Measurements from ENCODE around the gene NUP93. TPM values are rescaled to one million over a fixed set of nuclear protein-coding genes. Genes with fewer than 3 reads are reported as not detected.

NUP93 gene
- total RNA-seq, 1 experiment from 2014 or later = 144 TPM

GRCh38 chr16:56879276-56879675 is 149.3 kb downstream of the NUP93 start (continued):
- TF ChIP-seq YY1 (IDR thresholded peaks at IDR 0.05; ENCODE audit: extremely low read depth, insufficient replicate concordance, low read depth, low read length) (no peak), FOSL1 (IDR thresholded peaks at IDR 0.05; ENCODE audit: low read depth) (no peak), EZH2phosphoT487 (IDR thresholded peaks at IDR 0.05; ENCODE audit: borderline replicate concordance) (no peak), CTCF (IDR thresholded peaks at IDR 0.05 in 2 of 3, conservative IDR thresholded peaks at IDR 0.05 in 1 of 3; ENCODE audit: borderline replicate concordance in 1 of 3, insufficient read depth in 1 of 3, low read depth in 2 of 3, low read length in 2 of 3) (no peak), RAD21 (IDR thresholded peaks at IDR 0.05; ENCODE audit: low read depth) (no peak), MAX (IDR thresholded peaks at IDR 0.05) (no peak), SIN3A (IDR thresholded peaks at IDR 0.05; ENCODE audit: low read depth) (no peak), EZH2 (IDR thresholded peaks at IDR 0.05) (no peak), ATF3 (IDR thresholded peaks at IDR 0.05) (no peak), CEBPB (IDR thresholded peaks at IDR 0.05; ENCODE audit: low read depth) (no peak)

GRCh38 chr16:56880176-56880575 is 150.2 kb downstream of the NUP93 start:
- intact Hi-C loops (cut with micrococcal nuclease) = no loop called here
- H3K27ac ChIP-seq (ENCODE audit: low read depth, low read length) = no peak overlapping the region
- no TSS peak for BruUV-seq (replicated peaks)
- no peaks in the 10 kb centered on the region for H3K36me3 ChIP-seq (ENCODE audit: control insufficient read depth in 1 of 2, insufficient read depth in 2 of 2, low read length in 2 of 2)
- DNase-seq (ENCODE audit: low read depth, low spot score) (no peak), ATAC-seq (no peak)
- TF ChIP-seq EZH2 (IDR thresholded peaks at IDR 0.05) (no peak), POLR2A (IDR thresholded peaks at IDR 0.05; ENCODE audit: borderline replicate concordance, extremely low read depth, insufficient read depth, insufficient read length) (no peak), TCF7L2 (IDR thresholded peaks at IDR 0.05; ENCODE audit: borderline replicate concordance, extremely low read depth, insufficient read depth, insufficient read length) (no peak), CTCF (IDR thresholded peaks at IDR 0.05 in 2 of 3, conservative IDR thresholded peaks at IDR 0.05 in 1 of 3; ENCODE audit: borderline replicate concordance in 1 of 3, insufficient read depth in 1 of 3, low read depth in 2 of 3, low read length in 2 of 3) (no peak), EZH2phosphoT487 (IDR thresholded peaks at IDR 0.05; ENCODE audit: borderline replicate concordance) (no peak), ATF3 (IDR thresholded peaks at IDR 0.05) (no peak), MAX (IDR thresholded peaks at IDR 0.05) (no peak), ELF1 (IDR thresholded peaks at IDR 0.05; ENCODE audit: borderline replicate concordance, low read depth) (no peak), YY1 (IDR thresholded peaks at IDR 0.05; ENCODE audit: extremely low read depth, insufficient replicate concordance, low read depth, low read length) (no peak), JUND (IDR thresholded peaks at IDR 0.05) (no peak), RAD21 (IDR thresholded peaks at IDR 0.05; ENCODE audit: low read depth) (no peak), SRF (IDR thresholded peaks at IDR 0.05; ENCODE audit: low read depth) (no peak), FOSL1 (IDR thresholded peaks at IDR 0.05; ENCODE audit: low read depth) (no peak), ZNF274 (IDR thresholded peaks at IDR 0.05; ENCODE audit: low read depth, low read length) (no peak), CBX3 (IDR thresholded peaks at IDR 0.05; ENCODE audit: low read depth) (no peak)
- POLR2A ChIA-PET = no interaction called here
- H3K4me1 ChIP-seq (ENCODE audit: control insufficient read depth in 1 of 2, insufficient read depth in 2 of 2, low read length in 2 of 2) = no peaks in the 10 kb centered on the region
- H3K9me3 ChIP-seq (ENCODE audit: control insufficient read depth in 1 of 2, insufficient read depth in 1 of 2, low read depth in 1 of 2, low read length in 2 of 2) = no peaks in the 10 kb centered on the region
- H3K27me3 ChIP-seq (ENCODE audit: insufficient read depth, low read length) = no peaks in the 10 kb centered on the region
- H4K20me1 ChIP-seq (ENCODE audit: insufficient read depth) = no peaks in the 10 kb centered on the region
- H3K9me2 ChIP-seq (ENCODE audit: insufficient read depth) = no peaks in the 10 kb centered on the region
- CTCF ChIA-PET = no interaction called here
- no peak overlapping the region for H3K4me3 ChIP-seq (replicated peaks in 1 of 2; ENCODE audit: low read depth in 1 of 2, low read length in 2 of 2)
- RAD21 ChIA-PET (ENCODE audit: low non-redundant PET in 1 of 2, low total read pairs in 2 of 2, uncharacterized antibody in 2 of 2, unreplicated experiment in 2 of 2) = no interaction called here
- no peak overlapping the region for H3K9ac ChIP-seq (ENCODE audit: low read length)
- H3K79me2 ChIP-seq (ENCODE audit: insufficient read depth, low read length) = no peaks in the 10 kb centered on the region
- H2AFZ ChIP-seq (ENCODE audit: low read depth, low read length, poor library complexity, severe bottlenecking) = no peak overlapping the region
- H3K4me2 ChIP-seq (ENCODE audit: low read length) = no peak overlapping the region

All from HCT116 (cell line).